SIG-M5 (cell line): Measurements from ENCODE around the gene NT5DC1.
"Not testable (repeated sequence)": the region's sequence is repeated elsewhere in the genome, so short reads cannot be mapped to it uniquely, and the experiment has no call there.

ENCODE experiments used
- DNase-seq: peaks from one replicate; lab custom pipeline; 2025; lab: John Stamatoyannopoulos, UW

Gene NT5DC1

GRCh38 chr6:116090251-116090650 lies 10.4 kb upstream of the NT5DC1 start:
- DNase-seq, result no peak

DNA sequence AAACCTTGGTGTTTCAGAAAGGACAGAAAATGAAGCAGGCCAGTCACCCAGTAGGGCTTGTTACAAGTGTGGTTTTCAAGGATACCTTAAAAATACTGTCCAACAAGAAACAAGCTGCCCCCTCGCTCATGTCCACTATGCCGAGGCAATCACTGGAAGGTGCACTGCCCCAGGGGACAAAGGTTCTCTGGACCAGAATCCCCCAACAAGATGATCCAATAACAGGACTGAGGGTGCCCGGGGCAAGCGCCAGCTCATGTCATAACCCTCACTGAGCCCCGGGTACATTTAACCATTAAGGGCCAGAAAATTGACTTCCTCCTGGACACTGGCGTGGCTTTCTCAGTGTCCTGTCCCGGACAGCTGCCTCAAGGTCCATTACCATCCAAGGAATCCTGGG lies 6.6 kb upstream of the NT5DC1 start:
- DNase-seq, result no peak

DNA sequence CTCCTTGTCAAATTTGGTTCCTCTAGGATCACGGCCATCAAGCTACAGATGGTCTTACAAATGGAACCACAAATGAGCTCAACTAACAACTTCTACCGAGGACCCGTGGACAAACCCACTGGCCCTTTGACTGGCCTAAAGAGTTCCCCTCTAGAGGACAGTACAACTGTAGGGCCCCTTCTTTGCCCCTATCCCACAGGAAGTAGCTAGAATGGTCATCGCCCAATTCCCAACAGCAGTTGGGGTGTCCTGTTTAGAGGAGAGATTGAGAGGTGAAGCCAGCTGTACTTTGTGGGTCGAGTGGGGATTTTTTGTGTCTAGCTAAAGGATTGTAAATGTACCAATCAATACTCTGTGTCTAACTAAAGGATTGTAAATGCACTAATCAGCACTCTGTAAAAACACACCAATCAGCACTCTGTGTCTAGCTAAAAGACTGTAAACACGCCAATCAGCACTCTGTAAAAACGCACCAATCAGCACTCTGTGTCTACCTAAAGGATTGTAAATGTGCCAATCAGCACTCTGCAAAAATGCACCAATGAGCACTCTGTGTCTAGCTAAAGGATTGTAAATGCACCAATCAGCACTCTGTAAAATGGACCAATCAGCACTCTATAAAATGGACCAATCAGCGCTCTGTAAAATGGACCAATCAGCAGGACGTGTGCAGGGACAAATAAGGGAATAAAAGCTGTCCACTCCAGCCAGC lies 4.4 kb upstream of the NT5DC1 start:
- DNase-seq, result not testable (repeated sequence)

DNA sequence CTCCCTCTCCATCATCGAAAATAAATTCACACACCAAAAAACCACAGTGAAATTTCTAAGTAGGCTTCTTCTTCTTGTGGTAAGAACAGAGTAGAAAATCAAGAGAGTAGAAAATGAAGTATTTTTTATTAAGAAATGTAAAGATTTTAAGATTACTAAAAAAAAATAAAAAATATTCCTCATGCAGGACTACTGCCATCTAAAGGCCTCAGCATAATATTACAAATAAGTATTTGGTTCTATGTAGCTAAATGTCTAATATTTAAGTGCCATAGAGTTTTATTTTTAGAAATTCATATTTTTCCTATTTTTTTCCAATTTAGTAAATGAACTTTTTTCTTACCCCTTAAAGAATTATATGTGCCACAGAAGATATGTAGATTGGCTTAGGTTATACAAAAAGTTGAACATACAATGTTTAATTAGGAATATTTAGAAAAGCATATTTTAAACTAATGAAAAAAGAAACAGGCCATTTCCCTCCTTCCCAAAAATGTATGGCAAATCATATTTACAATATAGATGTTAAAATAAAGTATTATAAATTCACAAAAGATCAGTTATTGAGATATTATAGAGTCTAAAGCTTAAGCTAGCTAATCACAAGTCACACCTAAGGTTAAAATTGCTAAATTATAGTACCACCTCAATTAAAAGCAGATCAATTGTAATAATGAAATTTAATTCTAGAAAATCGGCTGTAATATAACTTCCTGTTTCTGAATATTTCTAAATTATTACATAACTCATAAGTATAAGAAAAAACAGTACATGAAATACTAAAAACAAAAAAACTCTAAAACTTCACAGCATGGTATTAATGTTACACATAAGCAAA lies 3.5 kb upstream of the NT5DC1 start:
- DNase-seq, result no peak

DNA sequence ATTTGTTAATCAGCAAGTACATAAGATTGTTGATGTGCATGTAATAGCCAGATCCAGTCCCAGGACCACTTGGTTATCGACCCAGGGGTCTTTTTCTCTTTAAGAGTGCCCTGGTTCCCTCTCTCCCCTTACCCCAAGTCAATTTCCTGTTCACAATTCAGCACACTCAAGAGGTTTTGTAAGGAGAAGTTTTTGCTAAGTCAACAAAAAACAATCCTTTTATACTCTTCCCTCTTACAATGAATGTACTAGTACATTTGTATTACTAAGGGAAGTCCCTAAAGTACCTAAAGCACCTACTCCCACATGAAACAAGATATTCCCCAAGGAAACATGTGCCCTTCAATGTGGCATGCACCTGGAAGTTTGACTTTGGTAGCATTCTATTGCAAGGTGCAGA lies 1.6 kb upstream of the NT5DC1 start:
- no peak for DNase-seq

GRCh38 chr6:116101302-116101718 lies 657 bp downstream of the NT5DC1 start:
- no peak for DNase-seq

DNA sequence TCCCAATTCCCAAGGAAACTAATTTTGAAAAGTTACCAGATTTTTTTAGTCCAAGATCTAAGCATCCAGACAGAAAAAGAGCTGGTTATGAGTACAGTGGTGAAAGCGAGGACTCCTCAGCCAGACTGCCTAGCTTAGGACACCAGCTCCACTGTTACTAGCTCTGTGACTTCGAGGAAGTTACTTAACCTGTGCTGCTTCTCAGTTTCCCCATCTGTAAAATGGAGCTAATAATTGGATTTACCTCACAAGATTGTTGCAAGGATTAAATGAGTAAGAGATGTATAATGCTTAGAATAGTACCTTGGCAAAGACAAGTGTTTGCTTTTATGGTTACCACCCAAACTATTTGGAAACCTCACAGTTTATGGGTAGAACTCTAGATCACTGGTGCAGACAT lies 1.1 kb downstream of the NT5DC1 start:
- no peak for DNase-seq

GRCh38 chr6:116102873-116103272 lies 2.2 kb downstream of the NT5DC1 start:
- DNase-seq, result no peak

DNA sequence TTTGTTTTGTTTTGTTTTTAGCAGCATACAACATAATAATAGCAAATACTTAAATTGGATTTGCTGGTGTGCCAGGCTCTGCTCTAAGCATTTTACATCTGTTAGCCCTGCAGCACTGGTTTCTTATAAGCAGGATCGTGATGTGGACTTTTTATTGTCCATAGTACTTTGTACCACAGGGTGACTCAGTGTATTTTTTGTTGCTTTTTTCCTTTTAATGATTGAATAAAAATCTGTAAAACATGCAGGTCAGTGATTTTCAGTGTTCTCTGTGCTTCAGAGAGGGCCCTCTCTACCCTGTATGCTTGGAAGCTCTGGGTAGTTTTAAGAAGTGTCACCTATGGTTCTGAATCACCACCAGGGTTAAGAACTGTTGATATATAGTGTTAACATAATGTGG lies 4.0 kb downstream of the NT5DC1 start:
- no peak for DNase-seq

- no peak for DNase-seq
Measured at GRCh38 chr6:116105247-116105646, 4.6 kb downstream of the NT5DC1 start.

DNA sequence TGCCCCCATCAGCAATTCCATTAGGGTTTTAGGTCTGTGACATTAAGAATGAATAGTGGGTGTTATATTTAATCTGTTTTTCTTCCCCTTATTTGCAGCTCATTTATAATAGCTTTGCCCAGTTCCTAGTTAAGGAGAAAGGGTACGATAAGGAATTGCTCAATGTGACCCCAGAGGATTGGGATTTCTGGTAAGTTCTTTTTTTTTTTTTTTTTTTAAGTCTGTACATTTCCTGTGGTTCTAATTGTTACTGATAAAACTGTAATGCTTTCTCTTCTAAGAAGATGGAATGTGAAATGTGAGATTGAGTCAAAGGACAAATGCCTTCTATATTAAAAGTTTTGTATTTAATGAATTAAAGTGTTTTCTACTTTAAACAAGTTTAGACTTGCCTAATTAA lies 5.5 kb downstream of the NT5DC1 start:
- no peak for DNase-seq

DNA sequence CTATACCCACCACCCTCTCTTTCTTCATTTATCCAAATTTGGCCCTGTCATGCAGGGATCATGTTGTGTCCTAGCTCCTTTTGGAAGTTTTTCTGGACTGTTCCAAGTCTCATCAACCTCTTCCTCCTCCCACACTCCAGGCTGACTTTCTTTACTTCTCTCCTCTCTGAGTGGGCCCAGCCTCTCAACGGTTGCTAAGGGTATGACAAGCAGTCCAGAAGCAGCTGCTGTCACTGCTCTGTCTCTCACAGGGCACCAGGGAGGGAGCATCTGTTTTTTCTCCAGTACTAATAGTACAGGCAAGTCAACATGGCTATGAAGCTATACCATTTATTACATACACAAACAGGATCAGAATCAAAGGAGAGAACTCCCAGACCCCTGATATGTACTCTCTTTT lies 8.2 kb downstream of the NT5DC1 start:
- no peak for DNase-seq

DNA sequence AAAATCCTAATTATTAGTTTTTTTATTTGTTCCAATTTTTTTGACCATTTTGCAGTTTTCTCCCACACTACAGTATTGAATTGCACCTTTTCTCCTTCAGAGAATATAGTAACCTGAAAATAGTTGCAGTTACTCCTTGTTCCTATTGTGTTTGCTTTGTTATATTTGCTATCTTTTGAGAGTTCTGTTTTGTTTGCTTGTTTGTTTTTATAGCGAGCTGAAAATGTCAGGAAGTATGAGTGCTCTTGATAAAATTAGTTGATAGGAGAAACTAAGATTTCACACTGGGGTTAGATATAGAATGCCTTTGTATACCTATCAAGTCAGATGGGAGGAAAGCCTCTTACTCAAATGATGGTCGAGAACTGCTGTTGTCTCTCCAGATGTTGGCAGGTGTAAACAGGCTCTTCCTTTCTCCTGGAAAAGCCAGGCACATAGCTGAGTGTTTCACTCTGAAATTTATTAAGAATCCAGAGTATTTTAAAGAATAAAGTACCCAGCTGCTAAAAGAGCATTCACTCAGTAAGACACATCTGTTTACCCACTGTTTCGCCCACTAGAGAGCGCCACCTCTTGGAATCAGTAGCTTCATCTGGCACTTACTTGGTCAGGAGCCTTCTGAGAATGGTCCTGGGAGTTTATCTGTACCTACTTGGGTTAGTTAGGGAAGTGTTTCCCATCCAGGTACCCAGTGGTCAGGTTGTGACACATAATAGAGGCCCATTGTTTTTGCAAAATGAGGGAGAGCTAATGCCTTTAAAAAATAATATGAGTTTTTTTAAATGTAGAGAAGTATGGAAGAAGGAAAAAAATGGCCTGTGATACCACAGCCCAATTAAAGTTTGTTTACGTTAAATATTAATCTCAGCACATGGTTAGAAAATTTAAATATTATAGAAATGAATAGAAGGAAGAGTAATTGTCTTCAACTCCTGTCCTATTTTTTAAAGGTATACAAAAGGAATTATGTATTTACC lies 11.2 kb downstream of the NT5DC1 start:
- no peak for DNase-seq

DNA sequence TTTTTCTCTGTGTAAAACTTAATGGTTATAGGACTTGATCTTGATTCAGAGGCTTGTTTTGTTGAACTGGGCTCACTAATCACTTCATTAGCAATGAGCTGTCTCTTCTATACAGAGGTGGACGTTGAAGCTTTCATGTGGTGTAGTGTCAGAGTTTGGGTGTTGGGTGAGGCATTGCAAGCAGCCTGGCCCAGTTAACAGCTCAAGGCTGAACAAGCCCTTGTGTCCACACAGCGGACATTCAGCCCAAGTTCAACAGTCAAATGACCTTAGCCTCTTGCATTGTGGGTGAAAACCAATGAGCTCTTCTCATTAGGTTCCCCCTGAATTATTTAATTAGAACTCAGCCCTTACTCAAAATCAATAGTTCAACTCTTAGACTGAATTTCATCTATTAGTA lies 12.7 kb downstream of the NT5DC1 start:
- no peak for DNase-seq

GRCh38 chr6:116115781-116116180 lies 15.1 kb downstream of the NT5DC1 start:
- DNase-seq, result no peak

DNA sequence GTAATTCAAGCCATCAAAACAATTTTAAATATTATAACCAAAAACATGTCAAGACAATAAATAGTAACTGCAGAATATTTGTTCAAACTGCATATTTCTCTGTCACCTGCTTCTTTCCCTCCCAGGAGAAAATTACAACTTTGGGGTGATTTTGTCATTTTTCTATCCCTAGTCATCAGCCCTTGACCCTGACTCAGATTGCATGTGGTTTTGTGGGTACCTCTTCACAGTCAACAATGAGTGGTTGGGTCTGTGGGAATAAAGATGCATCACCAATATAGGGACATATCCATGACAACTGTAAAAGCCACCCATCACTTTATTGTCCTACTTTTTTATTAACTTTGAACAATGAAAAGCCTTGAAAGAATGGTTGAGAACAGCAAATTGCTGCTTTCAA lies 18.0 kb downstream of the NT5DC1 start:
- no peak for DNase-seq

- DNase-seq, result no peak
Measured at GRCh38 chr6:116120430-116120829, 19.8 kb downstream of the NT5DC1 start.

GRCh38 chr6:116126032-116126431 lies 25.4 kb downstream of the NT5DC1 start, which contains the start of gene COL10A1:
TSS of gene COL10A1 (minus strand) at chr6:116126132. CDS start at chr6:116125492, 640 bp downstream.
- DNase-seq, result no peak

GRCh38 chr6:116127771-116128493 lies 27.3 kb downstream of the NT5DC1 start:
- DNase-seq, result no peak

DNA sequence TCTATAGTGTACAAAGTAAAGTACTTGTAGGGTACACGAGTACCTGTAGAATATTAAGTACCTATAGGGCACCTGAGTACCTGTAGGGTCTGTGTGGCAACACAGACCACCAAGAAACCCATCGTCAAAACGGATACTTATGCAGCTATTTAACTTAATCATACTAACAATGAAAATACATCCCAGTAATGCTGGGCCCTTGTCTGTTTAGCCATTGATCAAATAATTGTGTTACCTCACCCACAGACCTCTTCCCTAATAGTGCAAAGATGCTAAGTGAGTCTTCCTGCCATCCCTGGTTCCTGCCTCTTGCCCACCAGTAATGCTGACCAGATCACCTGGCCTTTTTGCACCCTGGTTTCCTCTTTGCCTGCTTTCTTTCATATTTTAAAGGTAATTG lies 32.8 kb downstream of the NT5DC1 start:
- DNase-seq, result no peak

- DNase-seq, result no peak
Measured at GRCh38 chr6:116136373-116136772, 35.7 kb downstream of the NT5DC1 start.

- no peak for DNase-seq
Measured at GRCh38 chr6:116136933-116137340, 36.3 kb downstream of the NT5DC1 start.
